Keratinocyte (primary cell): ENCODE results near the gene DIP2C. TPM values are rescaled to one million over a fixed set of nuclear protein-coding genes. Genes with fewer than 3 reads are reported as not detected.

Experiments
- DNase-seq: peaks from one replicate; pipeline ENCODE4 v3.0.0-alpha.2; 2011; ENCODE audit warnings: low read depth, missing footprints, low spot score
- FAIRE-seq: peaks from 2 replicates; lab custom pipeline; 2011; peaks lifted over from hg19 to GRCh38; lab: Jason Lieb, UNC
- H2AFZ ChIP-seq: 2 replicates; pipeline ENCODE4 v1.6.0; 2012; ENCODE audit warnings: low read length, control low read depth, inconsistent platforms; ENCODE audit not compliant: control insufficient read depth
- H3K27ac ChIP-seq: 2 replicates; pipeline ENCODE4 v1.5.1; 2011; ENCODE audit warnings: low read length; ENCODE audit not compliant: control insufficient read depth, insufficient read depth
- H3K27me3 ChIP-seq: 3 replicates; pipeline ENCODE4 v1.6.0; 2011; ENCODE audit warnings: low read length; ENCODE audit not compliant: control insufficient read depth, insufficient read depth; ENCODE audit errors: extremely low read depth
- H3K36me3 ChIP-seq, 2 experiments: 2 replicates in 1 of 2; 3 replicates in 1 of 2; pipeline ENCODE4 v1.5.1; 2011; ENCODE audit warnings: low read length in 2 of 2, mild to moderate bottlenecking in 1 of 2; ENCODE audit not compliant: control insufficient read depth in 2 of 2, insufficient read depth in 2 of 2; ENCODE audit errors: extremely low read depth in 1 of 2
- H3K4me1 ChIP-seq: 3 replicates; pipeline ENCODE4 v1.5.1; 2011; ENCODE audit warnings: low read length; ENCODE audit not compliant: control insufficient read depth, insufficient read depth; ENCODE audit errors: extremely low read depth
- H3K4me2 ChIP-seq: 3 replicates; pipeline ENCODE4 v1.6.0; 2011; ENCODE audit warnings: low read depth, low read length; ENCODE audit not compliant: control insufficient read depth, insufficient read depth; ENCODE audit errors: extremely low read depth
- H3K4me3 ChIP-seq, 3 experiments: fragments of 200-600 bp in 1 of 3; sonication (generic) in 1 of 3; 2 replicates in 2 of 3; 3 replicates in 1 of 3; pipeline ENCODE4 v1.5.1; 2011 to 2016; ENCODE audit warnings: low read length in 3 of 3, mild to moderate bottlenecking in 3 of 3, control low read depth in 2 of 3, inconsistent platforms in 1 of 3, low read depth in 1 of 3, mixed read lengths in 1 of 3, mixed run types in 1 of 3, moderate library complexity in 1 of 3; ENCODE audit not compliant: control insufficient read depth in 2 of 3, insufficient read depth in 2 of 3; ENCODE audit errors: extremely low read depth in 1 of 3
- H3K79me2 ChIP-seq: 2 replicates; pipeline ENCODE4 v1.6.0; 2012; ENCODE audit warnings: low read length; ENCODE audit not compliant: control insufficient read depth, insufficient read depth
- H3K9ac ChIP-seq: 3 replicates; pipeline ENCODE4 v1.6.0; 2011; ENCODE audit warnings: low read length; ENCODE audit not compliant: control insufficient read depth, insufficient read depth; ENCODE audit errors: extremely low read depth
- H3K9me1 ChIP-seq: 3 replicates; pipeline ENCODE4 v1.6.0; 2011; ENCODE audit warnings: low read length; ENCODE audit not compliant: control insufficient read depth, insufficient read depth; ENCODE audit errors: extremely low read depth
- H3K9me3 ChIP-seq: 2 replicates; pipeline ENCODE4 v1.5.1; 2012; ENCODE audit warnings: low read depth, low read length; ENCODE audit not compliant: control insufficient read depth
- H4K20me1 ChIP-seq: 3 replicates; pipeline ENCODE4 v1.6.0; 2011; ENCODE audit warnings: low read length; ENCODE audit not compliant: control insufficient read depth, insufficient read depth; ENCODE audit errors: extremely low read depth
- EZH2 ChIP-seq: IDR thresholded peaks from one replicate; pipeline ENCODE4 v1.6.1; 2012; ENCODE audit warnings: inconsistent platforms, mild to moderate bottlenecking, low read length, moderate library complexity
- dilution Hi-C: fragments of 300-500 bp; cut with MboI; formaldehyde crosslinking; loops from one replicate; pipeline ENCODE4 v1.7.0; 2020; ENCODE audit warnings: low sequenced_read_pairs; ENCODE audit not compliant: extremely low pct_ligation_motif_present
- polyA plus RNA-seq, 5 experiments: library from polyadenylated mRNA; depleted of rRNA in 3 of 5; stranded (reverse) in 3 of 5; stranded (forward) in 1 of 5; unstranded in 1 of 5; fragments of >200 nt; gene quantifications; 1 replicate in 1 of 5; 2 replicates in 3 of 5; 3 replicates in 1 of 5; pipeline versions ENCODE4 v1.2.1 to v1.2.3, GENCODE V29; 2011 to 2012; ENCODE audit warnings: missing spikeins in 2 of 5, low read depth in 1 of 5, low replicate concordance in 1 of 5
- TF ChIP-seq, protein P1 (sequence below), 3 experiments: IDR thresholded peaks in 1 of 3; conservative IDR thresholded peaks in 1 of 3; optimal IDR thresholded peaks in 1 of 3; 2 replicates in 2 of 3; 3 replicates in 1 of 3; pipeline versions ENCODE3 to v1.5.1; 2011; ENCODE audit warnings: low read length in 3 of 3, mild to moderate bottlenecking in 3 of 3, moderate library complexity in 2 of 3, control low read depth in 1 of 3, inconsistent platforms in 1 of 3; ENCODE audit not compliant: insufficient read depth in 2 of 3; ENCODE audit errors: extremely low read depth in 1 of 3

DIP2C gene
- polyA plus RNA-seq, 1 donor (not counting 4 experiments of a cell fraction or from before 2014, with no cell fraction given): 1.3 TPM

DNA sequence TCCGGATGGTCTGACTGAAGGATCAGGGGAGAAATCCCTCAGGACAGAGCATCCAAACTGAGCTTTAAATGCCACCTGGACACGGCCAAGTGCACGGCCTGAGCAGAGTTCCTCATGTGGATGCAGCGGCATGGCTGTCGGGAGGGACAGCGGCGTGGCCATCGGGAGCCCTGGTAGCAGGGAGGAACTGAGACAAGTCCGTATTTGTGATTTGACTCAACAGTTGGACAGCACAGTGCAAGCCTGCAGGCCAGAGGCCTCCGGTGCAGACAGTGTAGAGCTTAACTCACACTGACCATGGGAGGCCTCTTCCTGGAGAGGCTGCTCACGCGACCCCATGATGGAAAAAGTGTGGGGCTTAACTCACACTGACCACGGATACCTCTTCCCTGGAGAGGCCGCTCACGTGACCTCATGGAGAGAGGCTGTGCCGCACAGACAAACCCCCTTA is 207.4 kb downstream of the DIP2C start:
- Histone ChIP-seq H3K4me1 (peaks cover 14% of the 10 kb centered on the region), H3K9me1 (no peaks in the 10 kb centered on the region), H3K9ac (no peak overlapping the region), H4K20me1 (no peaks in the 10 kb centered on the region), H3K27ac (no peak overlapping the region), H3K9me3 (peaks cover 2% of the 10 kb centered on the region), H3K27me3 (no peaks in the 10 kb centered on the region), H3K4me3 (no peak overlapping the region), H2AFZ (no peak overlapping the region), H3K36me3 (no peaks in the 10 kb centered on the region), H3K79me2 (no peaks in the 10 kb centered on the region), H3K4me2 (no peak overlapping the region)
- no peak for FAIRE-seq
- no peak for TF ChIP-seq EZH2
- TF ChIP-seq, protein P1, sequence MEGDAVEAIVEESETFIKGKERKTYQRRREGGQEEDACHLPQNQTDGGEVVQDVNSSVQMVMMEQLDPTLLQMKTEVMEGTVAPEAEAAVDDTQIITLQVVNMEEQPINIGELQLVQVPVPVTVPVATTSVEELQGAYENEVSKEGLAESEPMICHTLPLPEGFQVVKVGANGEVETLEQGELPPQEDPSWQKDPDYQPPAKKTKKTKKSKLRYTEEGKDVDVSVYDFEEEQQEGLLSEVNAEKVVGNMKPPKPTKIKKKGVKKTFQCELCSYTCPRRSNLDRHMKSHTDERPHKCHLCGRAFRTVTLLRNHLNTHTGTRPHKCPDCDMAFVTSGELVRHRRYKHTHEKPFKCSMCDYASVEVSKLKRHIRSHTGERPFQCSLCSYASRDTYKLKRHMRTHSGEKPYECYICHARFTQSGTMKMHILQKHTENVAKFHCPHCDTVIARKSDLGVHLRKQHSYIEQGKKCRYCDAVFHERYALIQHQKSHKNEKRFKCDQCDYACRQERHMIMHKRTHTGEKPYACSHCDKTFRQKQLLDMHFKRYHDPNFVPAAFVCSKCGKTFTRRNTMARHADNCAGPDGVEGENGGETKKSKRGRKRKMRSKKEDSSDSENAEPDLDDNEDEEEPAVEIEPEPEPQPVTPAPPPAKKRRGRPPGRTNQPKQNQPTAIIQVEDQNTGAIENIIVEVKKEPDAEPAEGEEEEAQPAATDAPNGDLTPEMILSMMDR (optimal IDR thresholded peaks at IDR 0.05 in 1 of 3, IDR thresholded peaks at IDR 0.05 in 1 of 3, conservative IDR thresholded peaks at IDR 0.05 in 1 of 3; ENCODE audit: extremely low read depth in 1 of 3, insufficient read depth in 2 of 3, low read length in 3 of 3): no peak
- DNase-seq: no peak
- dilution Hi-C loops: no loop called here

DNA sequence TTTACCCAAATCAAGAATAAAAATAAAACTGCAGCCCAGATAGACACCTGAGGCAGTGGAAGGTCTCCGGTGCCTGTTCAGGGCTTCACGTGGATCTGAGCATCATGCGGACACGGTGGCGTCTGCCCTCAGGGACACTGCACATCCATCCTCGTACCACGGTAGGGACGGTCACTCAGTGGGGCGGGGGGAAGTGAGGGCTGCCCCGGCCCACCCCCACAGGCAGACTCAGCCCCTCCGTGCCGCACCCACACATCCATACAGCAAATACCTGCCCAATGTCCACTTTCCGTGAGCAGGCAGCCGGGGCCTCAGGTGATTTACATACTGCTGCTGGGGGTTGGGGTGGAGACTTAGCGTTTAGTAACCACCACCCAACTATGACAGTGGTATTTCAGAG is 207.8 kb downstream of the DIP2C start:
- Histone ChIP-seq H3K9me3 (peaks cover 2% of the 10 kb centered on the region), H3K4me3 (no peak overlapping the region), H3K79me2 (no peaks in the 10 kb centered on the region), H3K36me3 (no peaks in the 10 kb centered on the region), H3K27ac (no peak overlapping the region), H3K9me1 (no peaks in the 10 kb centered on the region), H3K27me3 (no peaks in the 10 kb centered on the region), H3K9ac (no peak overlapping the region), H3K4me2 (no peak overlapping the region), H2AFZ (no peak overlapping the region), H3K4me1 (peaks cover 14% of the 10 kb centered on the region), H4K20me1 (no peaks in the 10 kb centered on the region)
- no peak for DNase-seq
- dilution Hi-C loops: no loop called here
- no peak for FAIRE-seq
- no peak for TF ChIP-seq EZH2
- TF ChIP-seq, protein P1 (optimal IDR thresholded peaks at IDR 0.05 in 1 of 3, IDR thresholded peaks at IDR 0.05 in 1 of 3, conservative IDR thresholded peaks at IDR 0.05 in 1 of 3; ENCODE audit: extremely low read depth in 1 of 3, insufficient read depth in 2 of 3, low read length in 3 of 3): no peak
